GM19395 (cell line): Measurements from ENCODE around the gene LIX1.
"Not testable (repeated sequence)": the region's sequence is repeated elsewhere in the genome, so short reads cannot be mapped to it uniquely, and the experiment has no call there.

Experiments
- ATAC-seq: cut with Tn5 transposase; IDR thresholded peaks from one replicate; pipeline ENCODE4 v1.9.1; 2021; ENCODE audit warnings: mild to moderate bottlenecking, moderate library complexity; ENCODE audit not compliant: unreplicated experiment

Gene LIX1

GRCh38 chr5:97143704-97144103, 1.3 kb upstream of the LIX1 start:
- no peak for ATAC-seq

GRCh38 chr5:97141539-97141938, 872 bp downstream of the LIX1 start:
- ATAC-seq, result no peak

- ATAC-seq, result no peak
Measured at GRCh38 chr5:97141031-97141430, 1.4 kb downstream of the LIX1 start.

- not testable (repeated sequence) for ATAC-seq
Measured at GRCh38 chr5:97140250-97140649, 2.2 kb downstream of the LIX1 start.

DNA sequence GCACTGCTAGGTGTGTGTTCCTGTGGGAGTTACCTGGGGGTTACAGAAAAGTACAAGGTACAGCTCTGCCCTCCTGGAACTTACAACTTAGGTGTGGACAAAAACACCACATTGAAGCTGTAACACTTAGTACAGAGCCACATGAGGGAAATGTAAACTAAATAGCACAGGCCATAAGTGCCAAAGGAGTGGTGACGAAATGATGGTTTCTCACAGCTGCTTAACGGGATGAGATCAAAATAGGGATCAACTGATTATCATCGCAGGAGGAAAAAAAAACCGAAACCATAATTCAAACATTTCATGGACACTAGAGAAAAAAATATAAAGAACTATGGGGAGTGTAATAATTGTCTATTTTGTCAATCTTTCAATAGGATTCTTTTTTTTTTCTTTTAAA, 5.9 kb downstream of the LIX1 start:
- ATAC-seq, result no peak

- ATAC-seq, result no peak
Measured at GRCh38 chr5:97135868-97136267, 6.5 kb downstream of the LIX1 start.

- no peak for ATAC-seq
Measured at GRCh38 chr5:97134634-97135033, 7.8 kb downstream of the LIX1 start.

DNA sequence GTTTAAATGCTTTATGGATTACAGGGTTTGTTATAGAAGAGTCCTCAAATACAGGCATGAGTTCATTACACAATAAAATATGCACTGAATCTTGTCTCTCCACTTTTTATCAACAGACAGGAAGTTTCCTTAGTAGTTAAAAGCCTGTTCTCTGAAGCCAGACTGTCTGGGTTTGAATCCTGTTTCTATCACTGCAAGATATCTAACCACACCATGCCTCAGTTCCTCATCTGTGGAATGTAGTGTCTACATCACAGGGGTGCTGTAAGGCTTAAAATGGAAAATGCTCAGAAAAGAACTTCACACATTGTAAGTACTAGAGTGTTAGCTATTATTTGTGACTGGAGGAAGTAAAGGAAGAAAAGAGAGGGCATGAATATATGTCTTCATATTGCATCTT, 9.3 kb downstream of the LIX1 start:
- ATAC-seq, result no peak

DNA sequence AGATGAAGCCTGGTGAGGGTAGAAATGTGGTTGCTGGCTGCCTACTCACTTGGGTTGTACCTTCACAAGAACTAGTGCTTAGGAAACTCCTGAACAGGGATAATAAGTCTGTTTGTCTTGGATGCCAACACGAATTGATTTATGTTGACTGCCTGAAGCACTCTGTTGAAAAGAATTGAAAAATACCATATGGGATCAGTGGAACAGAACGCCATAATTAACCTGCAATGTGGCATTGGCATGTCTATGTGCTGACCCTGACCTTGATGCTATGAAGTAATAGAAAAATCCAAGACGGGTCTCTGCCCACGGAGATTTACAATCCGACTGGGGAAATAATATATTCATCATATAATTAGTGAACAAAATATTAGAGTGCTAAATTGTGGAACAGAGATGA, 10.5 kb downstream of the LIX1 start:
- ATAC-seq, result no peak

DNA sequence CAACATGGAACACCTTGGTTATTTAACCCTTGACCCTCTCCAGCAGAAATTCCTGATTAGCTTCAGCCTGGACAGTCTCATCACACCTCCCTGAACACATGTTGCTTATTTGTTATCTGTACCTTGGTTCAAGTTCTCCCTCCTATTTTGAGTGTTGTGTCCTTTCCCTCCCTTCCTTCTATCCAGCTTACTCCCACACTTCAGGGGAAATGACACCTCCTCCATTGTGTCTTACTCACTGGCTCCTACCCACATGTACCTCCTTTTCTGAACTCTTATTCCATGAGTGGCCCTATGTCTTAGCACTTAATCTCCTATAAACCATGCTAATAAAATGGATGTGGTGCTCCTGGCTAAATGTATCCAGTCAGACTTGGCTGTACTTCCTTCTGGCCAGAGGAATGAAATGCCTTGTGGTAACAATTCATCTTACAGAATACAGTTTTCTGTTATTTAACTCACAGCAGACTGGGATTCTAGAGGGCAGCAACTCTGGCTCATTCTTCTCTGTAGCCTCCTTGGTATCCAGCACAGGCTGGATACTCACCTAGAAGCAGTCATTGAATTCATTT, 11.2 kb downstream of the LIX1 start:
- no peak for ATAC-seq

- no peak for ATAC-seq
Measured at GRCh38 chr5:97127727-97128126, 14.7 kb downstream of the LIX1 start.

GRCh38 chr5:97125125-97125683, 17.2 kb downstream of the LIX1 start:
- ATAC-seq, result no peak

DNA sequence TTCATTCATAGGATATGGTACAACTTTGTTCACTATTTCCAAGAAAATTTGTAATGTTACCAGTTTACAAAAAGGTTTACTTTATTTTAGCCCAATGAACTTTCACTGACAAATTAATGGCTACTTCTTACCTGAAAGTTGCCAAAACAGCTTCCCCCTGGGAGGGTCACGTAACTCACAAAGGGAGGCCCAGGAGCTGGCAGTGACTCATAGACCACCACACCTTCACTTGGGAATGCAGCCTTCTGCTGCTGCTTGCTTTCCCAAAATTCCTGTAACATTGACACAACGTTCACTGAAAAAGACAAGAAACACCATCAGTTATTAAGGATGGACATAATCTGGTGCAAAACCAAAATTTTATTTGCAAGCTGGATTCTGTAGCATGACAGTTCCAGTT, 18.1 kb downstream of the LIX1 start:
- no peak for ATAC-seq

DNA sequence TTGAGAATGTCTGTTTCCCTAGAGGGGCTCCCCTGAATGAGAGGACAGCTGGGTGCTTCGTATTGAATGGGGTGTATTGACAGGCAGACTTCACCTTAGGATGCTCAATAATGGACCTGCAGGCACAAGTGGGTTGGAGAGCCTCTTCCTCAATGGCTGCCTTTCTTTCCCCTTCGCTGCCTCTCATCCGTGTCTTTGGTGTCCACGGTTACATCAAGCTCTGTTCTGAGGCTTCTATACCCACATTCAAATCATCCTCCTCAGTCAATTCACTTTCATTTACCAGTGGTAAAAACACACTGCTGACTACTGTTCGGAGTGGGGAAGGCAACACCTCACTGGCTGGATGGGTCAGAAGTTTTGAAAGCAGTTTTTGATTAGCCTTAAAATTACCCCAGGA, 20.6 kb downstream of the LIX1 start:
- ATAC-seq, result no peak

- ATAC-seq, result no peak
Measured at GRCh38 chr5:97120195-97120594, 22.2 kb downstream of the LIX1 start.

GRCh38 chr5:97119007-97119390, 23.4 kb downstream of the LIX1 start:
- no peak for ATAC-seq

DNA sequence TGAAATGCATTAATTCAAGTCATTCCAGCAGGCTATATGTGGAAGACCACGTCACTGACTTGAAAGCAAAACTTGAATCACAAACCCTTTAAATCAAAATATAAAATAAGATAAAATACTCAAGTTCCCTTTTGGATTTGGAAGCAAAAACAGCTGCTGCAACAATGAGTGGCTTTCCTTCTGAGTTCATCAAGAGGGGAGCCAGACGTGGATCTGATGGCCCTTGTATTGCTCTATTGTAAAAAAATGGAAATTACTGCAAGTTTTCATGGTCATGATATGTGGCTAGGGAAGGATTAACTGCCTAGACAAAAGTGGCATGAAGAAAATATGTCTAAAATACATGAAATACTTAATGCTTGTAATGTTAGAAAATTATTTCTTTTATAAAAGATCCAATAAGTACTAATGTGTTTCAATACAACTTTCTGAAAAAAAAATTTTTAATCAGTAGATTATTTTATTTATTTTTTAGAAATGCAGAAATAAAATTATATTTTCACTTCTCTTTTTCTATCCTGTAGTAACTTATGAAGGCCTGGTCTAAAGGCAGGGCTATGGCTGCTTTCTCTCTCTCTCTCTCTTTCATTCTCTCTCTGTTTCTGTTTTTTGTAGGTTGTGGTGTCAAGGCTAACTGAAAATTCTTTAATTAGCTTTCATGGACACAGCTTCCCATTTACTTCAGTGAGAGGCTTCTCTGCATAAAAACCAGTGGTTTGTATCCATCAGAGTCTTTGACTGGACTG, 24.0 kb downstream of the LIX1 start:
- peak; percentile 83 for ATAC-seq

DNA sequence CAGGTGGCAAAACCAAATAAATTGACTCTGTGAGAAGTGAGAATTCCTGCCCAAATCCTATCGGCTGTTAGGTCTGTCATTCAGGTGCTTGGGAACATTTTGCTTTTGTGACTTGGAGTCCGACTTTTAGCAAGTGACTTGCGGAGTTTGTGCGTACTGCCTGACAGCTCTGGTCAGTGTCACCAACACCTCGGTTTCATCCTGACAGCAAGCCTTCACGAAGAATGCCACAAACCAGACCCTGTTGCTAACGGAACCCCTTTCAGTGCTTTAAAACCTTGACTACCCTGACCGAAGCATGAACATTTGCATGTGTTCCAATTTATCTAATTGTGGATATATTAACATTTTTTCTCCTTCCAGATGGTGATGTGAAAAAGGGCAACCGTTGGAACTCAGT, 26.5 kb downstream of the LIX1 start:
- no peak for ATAC-seq

DNA sequence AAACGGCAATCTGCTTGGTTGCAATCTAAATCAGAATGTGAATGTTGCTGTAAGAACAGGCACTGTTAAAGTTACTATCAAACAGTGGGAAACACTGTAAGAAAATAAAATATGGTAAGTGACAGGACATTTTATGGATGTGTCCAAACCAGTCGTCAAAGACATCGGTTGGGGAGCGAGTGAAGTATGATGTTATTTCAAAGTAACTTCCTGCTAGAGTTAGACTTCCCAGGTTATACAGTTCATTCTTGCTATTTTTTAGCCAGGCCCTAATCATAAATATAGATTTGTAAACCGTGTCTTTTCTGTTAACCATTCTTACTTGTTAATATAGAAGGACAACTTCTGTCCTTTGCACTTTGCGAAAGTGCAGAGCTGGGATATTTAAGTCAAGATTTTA, 30.2 kb downstream of the LIX1 start:
- no peak for ATAC-seq

DNA sequence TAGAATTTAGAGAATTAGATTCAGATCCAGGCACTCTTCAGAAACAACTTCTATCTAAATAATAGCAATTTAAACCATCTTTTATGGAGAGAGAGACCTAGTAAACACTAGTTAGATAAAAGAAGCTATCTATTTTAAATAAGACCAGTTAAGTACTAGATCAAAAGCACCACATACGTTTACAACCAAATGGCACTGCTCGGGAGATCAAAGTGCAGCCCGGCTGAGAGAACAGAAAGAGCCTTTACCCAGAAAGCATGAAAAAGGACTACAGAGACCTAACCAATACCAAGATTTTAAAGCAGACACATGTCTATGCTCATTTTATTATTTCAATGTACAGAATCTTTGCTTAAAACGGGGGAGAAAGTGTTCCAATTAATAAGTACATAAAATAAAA, 30.8 kb downstream of the LIX1 start:
- no peak for ATAC-seq

DNA sequence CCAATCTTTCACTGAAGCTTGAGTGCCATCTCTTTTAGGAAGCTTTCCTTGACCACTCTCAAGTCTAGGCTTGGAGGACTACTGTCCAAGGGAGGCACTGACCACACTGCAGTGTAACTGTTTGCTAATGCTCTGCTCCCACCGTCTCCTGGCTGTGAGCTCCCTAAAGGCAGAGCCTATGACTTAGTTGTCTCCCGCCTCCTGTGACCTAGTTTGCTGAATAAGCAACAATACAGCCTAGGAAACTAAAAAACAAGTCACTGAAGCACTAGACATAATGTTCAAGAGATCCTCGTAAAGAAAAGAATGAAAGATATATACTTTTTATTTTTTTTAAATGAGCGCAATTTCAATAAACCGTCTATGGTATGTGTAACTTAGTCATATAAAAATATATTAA, 31.4 kb downstream of the LIX1 start:
- ATAC-seq, result no peak

DNA sequence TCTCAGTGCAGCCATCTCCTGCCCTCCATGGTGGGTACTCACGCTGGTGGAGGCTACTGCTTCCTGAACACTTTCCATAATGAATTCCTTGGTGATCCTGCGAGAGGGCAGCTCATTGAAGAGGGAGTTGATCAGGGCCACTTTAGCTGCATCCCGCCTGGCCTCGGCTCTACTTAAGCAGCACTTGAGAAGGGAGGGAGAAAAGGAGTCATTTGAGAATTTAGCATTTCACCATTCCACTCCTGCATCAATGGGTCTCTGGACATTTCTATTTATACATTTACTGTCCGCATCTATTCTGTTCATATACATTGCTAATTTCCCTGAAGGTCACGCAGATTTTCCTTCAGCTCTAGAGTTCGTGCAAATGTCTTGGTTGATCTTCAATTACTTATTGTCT, 35.1 kb downstream of the LIX1 start:
- no peak for ATAC-seq

GRCh38 chr5:97106216-97106581, 36.2 kb downstream of the LIX1 start:
- ATAC-seq, result no peak
